H1 (cell line): Measurements from ENCODE around the gene RLN2. TPM values are rescaled to one million over a fixed set of nuclear protein-coding genes. Genes with fewer than 3 reads are reported as not detected.

Source experiments
- CTCF ChIA-PET: fragments of 300-600 bp; sonication (Branson Sonifier 250); formaldehyde crosslinking; loops from one replicate; lab custom pipeline; 2021; ENCODE audit not compliant: partially characterized antibody; lab: Charles Lee
- POLR2A ChIA-PET: fragments of 300-600 bp; sonication (Branson Sonifier 250); formaldehyde crosslinking; loops from one replicate; lab custom pipeline; 2021; ENCODE audit warnings: inconsistent platforms; ENCODE audit not compliant: partially characterized antibody; lab: Charles Lee
- DNase-seq, 2 experiments: peaks; one replicate each; pipeline versions ENCODE4 v3.0.0 to v3.0.0-alpha.2; 2010 to 2022; ENCODE audit warnings: low spot score in 2 of 2, low read depth in 1 of 2, mixed read lengths in 1 of 2
- FAIRE-seq: peaks from 2 replicates; lab custom pipeline; 2011; peaks lifted over from hg19 to GRCh38; lab: Jason Lieb, UNC
- H2AFZ ChIP-seq: 2 replicates; pipeline ENCODE4 v1.8.1; 2012; ENCODE audit warnings: low read length, inconsistent platforms
- H2AK5ac ChIP-seq: 2 replicates; pipeline ENCODE4 v1.6.1; 2013; ENCODE audit warnings: low read depth, low read length
- H2BK120ac ChIP-seq: replicated peaks from 2 replicates; pipeline ENCODE3; 2013; ENCODE audit warnings: low read depth, low read length, inconsistent platforms
- H2BK12ac ChIP-seq: 2 replicates; pipeline ENCODE4 v1.6.1; 2013; ENCODE audit warnings: low read depth, low read length
- H2BK15ac ChIP-seq: 2 replicates; pipeline ENCODE4 v1.6.1; 2013; ENCODE audit warnings: low read length
- H2BK20ac ChIP-seq: 2 replicates; pipeline ENCODE4 v1.6.1; 2013; ENCODE audit warnings: low read length
- H2BK5ac ChIP-seq: 2 replicates; pipeline ENCODE4 v1.6.1; 2013; ENCODE audit warnings: low read depth, low read length
- H3K14ac ChIP-seq: 2 replicates; pipeline ENCODE4 v1.6.1; 2013; ENCODE audit warnings: inconsistent platforms; ENCODE audit not compliant: insufficient read length
- H3K18ac ChIP-seq: 2 replicates; pipeline ENCODE4 v1.6.1; 2013; ENCODE audit warnings: low read length; ENCODE audit errors: extremely low read depth
- H3K23ac ChIP-seq: 2 replicates; pipeline ENCODE4 v1.6.1; 2013; ENCODE audit warnings: inconsistent platforms; ENCODE audit not compliant: insufficient read length
- H3K23me2 ChIP-seq: 2 replicates; pipeline ENCODE4 v1.6.1; 2013; ENCODE audit warnings: low read depth, low read length
- H3K27ac ChIP-seq: 2 replicates; pipeline ENCODE4 v1.6.1; 2011; ENCODE audit warnings: low read depth, low read length, inconsistent platforms
- H3K27me3 ChIP-seq, 4 experiments: replicated peaks in 1 of 4; 1 replicate in 1 of 4; 2 replicates in 3 of 4; pipeline versions ENCODE4 v1.6.1 to v1.8.1; 2011 to 2013; ENCODE audit warnings: low read length in 3 of 4, mild to moderate bottlenecking in 3 of 4, inconsistent platforms in 2 of 4, mixed read lengths in 2 of 4, moderate library complexity in 1 of 4; ENCODE audit not compliant: control insufficient read depth in 3 of 4, insufficient read depth in 3 of 4; ENCODE audit errors: extremely low read depth in 1 of 4
- H3K36me3 ChIP-seq, 4 experiments: 2 replicates each; pipeline versions ENCODE4 v1.6.1 to v1.8.1; 2011 to 2013; ENCODE audit warnings: mild to moderate bottlenecking in 4 of 4, low read length in 3 of 4, moderate library complexity in 2 of 4, control low read depth in 1 of 4, inconsistent platforms in 1 of 4; ENCODE audit not compliant: insufficient read depth in 4 of 4, control insufficient read depth in 2 of 4
- H3K4ac ChIP-seq: replicated peaks from 2 replicates; pipeline ENCODE3; 2013; ENCODE audit warnings: low read length, low read depth, mixed read lengths, inconsistent platforms; ENCODE audit not compliant: insufficient read length
- H3K4me1 ChIP-seq, 4 experiments: replicated peaks in 1 of 4; 1 replicate in 1 of 4; 2 replicates in 3 of 4; pipeline versions ENCODE4 v1.6.1 to v1.8.1; 2011 to 2013; ENCODE audit warnings: low read length in 3 of 4, inconsistent platforms in 2 of 4, mixed read lengths in 1 of 4; ENCODE audit not compliant: insufficient read depth in 4 of 4, control insufficient read depth in 3 of 4
- H3K4me2 ChIP-seq, 2 experiments: 2 replicates each; pipeline versions ENCODE4 v1.6.1 to v1.8.1; 2011 to 2013; ENCODE audit warnings: low read depth in 2 of 2, low read length in 2 of 2, control low read depth in 1 of 2, inconsistent platforms in 1 of 2, mild to moderate bottlenecking in 1 of 2; ENCODE audit not compliant: insufficient read depth in 1 of 2
- H3K4me3 ChIP-seq, 4 experiments: fragments of 200-600, 300-600 bp in 1 of 4; sonication (generic), shearing (Covaris generic), sonication (Bioruptor Twin) in 1 of 4; 2 replicates each; pipeline versions ENCODE4 v1.5.1 to v1.8.1; 2011 to 2016; ENCODE audit warnings: low read length in 4 of 4, low read depth in 3 of 4, control low read depth in 2 of 4, inconsistent platforms in 2 of 4, mild to moderate bottlenecking in 2 of 4, mixed read lengths in 1 of 4, moderate library complexity in 1 of 4; ENCODE audit not compliant: insufficient read depth in 2 of 4; ENCODE audit errors: extremely low read depth in 1 of 4
- H3K56ac ChIP-seq: replicated peaks from 2 replicates; pipeline ENCODE3; 2013; ENCODE audit warnings: low read depth, mild to moderate bottlenecking, mixed read lengths, low read length, inconsistent platforms; ENCODE audit not compliant: insufficient read length
- H3K79me1 ChIP-seq: 2 replicates; pipeline ENCODE4 v1.6.1; 2013; ENCODE audit warnings: low read depth, low read length, control low read depth
- H3K79me2 ChIP-seq, 2 experiments: 2 replicates each; pipeline versions ENCODE4 v1.6.1 to v1.8.1; 2012 to 2013; ENCODE audit warnings: low read length in 2 of 2, mild to moderate bottlenecking in 2 of 2, inconsistent platforms in 1 of 2; ENCODE audit not compliant: insufficient read depth in 2 of 2, control insufficient read depth in 1 of 2
- H3K9ac ChIP-seq, 4 experiments: replicated peaks in 1 of 4; 1 replicate in 1 of 4; 2 replicates in 3 of 4; pipeline versions ENCODE4 v1.6.1 to v1.8.1; 2011 to 2013; ENCODE audit warnings: low read depth in 3 of 4, low read length in 3 of 4, control low read depth in 2 of 4, mild to moderate bottlenecking in 2 of 4, moderate library complexity in 2 of 4, inconsistent platforms in 1 of 4; ENCODE audit errors: extremely low read depth in 1 of 4
- H3K9me3 ChIP-seq, 2 experiments: 2 replicates each; pipeline versions ENCODE4 v1.6.1 to v1.8.1; 2012 to 2013; ENCODE audit warnings: mild to moderate bottlenecking in 2 of 2, moderate library complexity in 2 of 2, control low read depth in 1 of 2, inconsistent platforms in 1 of 2, low read depth in 1 of 2, low read length in 1 of 2, mixed read lengths in 1 of 2; ENCODE audit not compliant: insufficient read depth in 2 of 2
- H4K20me1 ChIP-seq, 2 experiments: replicated peaks in 1 of 2; 2 replicates each; pipeline versions ENCODE3 to v1.8.1; 2011 to 2013; ENCODE audit warnings: inconsistent platforms in 2 of 2, low read length in 2 of 2, mild to moderate bottlenecking in 1 of 2; ENCODE audit not compliant: insufficient read depth in 2 of 2, control insufficient read depth in 1 of 2
- H4K5ac ChIP-seq: 2 replicates; pipeline ENCODE4 v1.6.1; 2013; ENCODE audit warnings: low read length, low read depth, mixed read lengths, inconsistent platforms; ENCODE audit not compliant: insufficient read length
- H4K8ac ChIP-seq: 2 replicates; pipeline ENCODE4 v1.8.0; 2013; ENCODE audit warnings: mild to moderate bottlenecking, moderate library complexity, low read length, inconsistent platforms; ENCODE audit not compliant: insufficient read depth; ENCODE audit errors: extremely low read depth
- H4K91ac ChIP-seq: replicated peaks from 2 replicates; pipeline ENCODE3; 2013; ENCODE audit warnings: low read length, mixed read lengths, inconsistent platforms; ENCODE audit not compliant: insufficient read length
- POLR2AphosphoS5 ChIP-seq: IDR thresholded peaks from 2 replicates; pipeline ENCODE4 v1.6.1; 2011; ENCODE audit warnings: low read depth, low read length
- RBBP5 ChIP-seq: IDR thresholded peaks from 2 replicates; pipeline ENCODE4 v1.7.1; 2012; ENCODE audit warnings: low read depth, mild to moderate bottlenecking, inconsistent platforms, low read length, moderate library complexity, borderline replicate concordance
- RNF2 ChIP-seq: fragments of 200-900, 300-1000 bp; sonication (generic); IDR thresholded peaks from 2 replicates; pipeline ENCODE4 v1.7.1; 2016; ENCODE audit warnings: borderline replicate concordance, low read depth, mild to moderate bottlenecking, antibody characterized with exemption, low read length; ENCODE audit not compliant: poor library complexity, severe bottlenecking; ENCODE audit errors: missing control alignments
- TAF7 ChIP-seq: optimal IDR thresholded peaks from 2 replicates; pipeline ENCODE3; 2011; ENCODE audit warnings: low read depth, mild to moderate bottlenecking, inconsistent platforms, low read length, moderate library complexity, borderline replicate concordance
- TCF12 ChIP-seq: IDR thresholded peaks from 2 replicates; pipeline ENCODE4 v1.6.1; 2011; ENCODE audit warnings: low read depth, mild to moderate bottlenecking, low read length
- YY1 ChIP-seq: IDR thresholded peaks from 2 replicates; pipeline ENCODE4 v1.6.1; 2011; ENCODE audit warnings: low read depth, mild to moderate bottlenecking, low read length
- WGBS, 2 experiments: shearing (Covaris generic) in 1 of 2; methylation state at CpG; one replicate each; pipeline versions ENCODE4 v1.1.6 to v1.1.7; 2013 to 2015; ENCODE audit warnings: low lambda C conversion rate in 2 of 2, mixed read lengths in 2 of 2, inconsistent platforms in 1 of 2, low coverage in 1 of 2, missing lambda C conversion rate in 1 of 2; ENCODE audit not compliant: insufficient replicate concordance in 2 of 2, insufficient coverage in 1 of 2, insufficient read length in 1 of 2; ENCODE audit errors: extremely low coverage in 1 of 2, missing lambda C conversion rate in 1 of 2; 5-methylcytosine and 5-hydroxymethylcytosine counted together
- polyA plus RNA-seq, 7 experiments: library from polyadenylated mRNA; depleted of rRNA in 3 of 7; stranded (reverse) in 5 of 7; unstranded in 2 of 7; fragments of >200 nt in 5 of 7; fragments of 200-250 nt in 2 of 7; gene quantifications; 1 replicate in 5 of 7; 2 replicates in 1 of 7; 4 replicates in 1 of 7; pipeline versions ENCODE4 v1.2.1 to v1.2.3, GENCODE V29; 2011 to 2013; ENCODE audit warnings: missing spikeins in 2 of 7, mixed read lengths in 2 of 7
- total RNA-seq: library from RNA; stranded (reverse); fragmentation: NEBNext Ultra II Directional; extraction: Animal tissue kit (Norgen Biotek cat#: 25700); gene quantifications from 2 replicates; pipeline ENCODE4 v1.2.1, GENCODE V29; 2021
- TF ChIP-seq, protein P1 (sequence below): IDR thresholded peaks from 2 replicates; pipeline ENCODE4 v1.6.1; 2011; ENCODE audit warnings: low read length, improper control_type of control experiment

RLN2 gene
- total and polyA plus RNA-seq, 2 of the 8 experiments (the other 6 are each of a cell fraction or from before 2014, with no cell fraction given): 4.5 to 6.0 TPM

DNA sequence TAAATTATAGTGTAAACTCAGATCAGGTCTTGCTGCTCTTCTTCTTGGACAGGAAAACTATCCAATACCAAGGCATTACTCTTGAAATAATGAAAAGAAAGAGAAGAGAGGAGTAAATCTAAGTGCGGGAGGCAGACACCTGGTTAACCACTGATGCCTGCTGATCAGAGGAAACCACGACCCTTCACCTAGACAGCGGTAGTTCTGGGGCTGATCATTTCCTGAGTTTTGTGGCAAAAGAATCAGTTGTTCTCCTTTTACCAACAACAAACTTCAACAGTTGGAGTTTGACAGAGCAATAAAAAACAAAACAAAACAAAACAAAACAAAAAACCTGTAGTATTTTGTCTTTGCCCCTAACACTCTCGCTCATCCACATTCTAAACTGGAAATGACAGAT, 32.2 kb upstream of the RLN2 start:
- Histone ChIP-seq H3K4me2 (no peak overlapping the region), H2BK5ac (no peak overlapping the region), H3K14ac (no peak overlapping the region), H2AK5ac (no peak overlapping the region), H4K8ac (no peak overlapping the region), H3K36me3 (no peaks in the 10 kb centered on the region), H3K4me1 (peaks cover 0 to 2% (median 0%) of the 10 kb centered on the region in 4 experiments; a peak in 1 of 7 replicates), H2BK120ac (no peak overlapping the region), H4K5ac (no peak overlapping the region), H2BK15ac (no peak overlapping the region), H3K4ac (no peak overlapping the region), H2AFZ (no peak overlapping the region), H3K18ac (no peak overlapping the region), H2BK12ac (no peak overlapping the region), H3K9ac (no peak overlapping the region), H3K27me3 (no peaks in the 10 kb centered on the region), H3K9me3 (no peaks in the 10 kb centered on the region), H4K20me1 (no peaks in the 10 kb centered on the region), H3K27ac (no peak overlapping the region), H4K91ac (no peak overlapping the region), H3K23ac (no peak overlapping the region), H3K4me3 (no peak overlapping the region), H3K79me1 (no peaks in the 10 kb centered on the region), H3K56ac (no peak overlapping the region), H3K79me2 (no peaks in the 10 kb centered on the region), H2BK20ac (no peak overlapping the region), H3K23me2 (no peaks in the 10 kb centered on the region)
- FAIRE-seq (no peak), DNase-seq (no peak)
- CTCF ChIA-PET: interaction anchor here (1.2 kb wide), 1 partner anchor 9 kb away, joined by 3 read pairs; no protein-coding TSS in a partner anchor
- 92% methylated on average over 4 of the region's 4 CpGs; no CpG with 5 or more reads in 1 of the 2 experiments for WGBS, 2 experiments
- POLR2A ChIA-PET: no interaction called here
- TF ChIP-seq TAF7: no peak
- no peak for TF ChIP-seq POLR2AphosphoS5
- TF ChIP-seq YY1: no peak
- TF ChIP-seq, protein P1, sequence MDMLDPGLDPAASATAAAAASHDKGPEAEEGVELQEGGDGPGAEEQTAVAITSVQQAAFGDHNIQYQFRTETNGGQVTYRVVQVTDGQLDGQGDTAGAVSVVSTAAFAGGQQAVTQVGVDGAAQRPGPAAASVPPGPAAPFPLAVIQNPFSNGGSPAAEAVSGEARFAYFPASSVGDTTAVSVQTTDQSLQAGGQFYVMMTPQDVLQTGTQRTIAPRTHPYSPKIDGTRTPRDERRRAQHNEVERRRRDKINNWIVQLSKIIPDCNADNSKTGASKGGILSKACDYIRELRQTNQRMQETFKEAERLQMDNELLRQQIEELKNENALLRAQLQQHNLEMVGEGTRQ: no peak
- no peak for TF ChIP-seq RBBP5
- TF ChIP-seq RNF2: no peak
- no peak for TF ChIP-seq TCF12
